SU-DHL-6 (cell line): ENCODE results near the gene SYT9.

Experiments used
- H2AFZ ChIP-seq: fragments of 200-600 bp; sonication (generic); 2 replicates; pipeline ENCODE4 v1.6.1; 2014; ENCODE audit warnings: low read depth, mild to moderate bottlenecking, moderate library complexity, mixed read lengths, antibody characterized with exemption, low read length; ENCODE audit not compliant: severe bottlenecking
- H3F3A ChIP-seq: fragments of 200-600 bp; shearing (Covaris generic); 2 replicates; pipeline ENCODE4 v1.6.0; 2016; ENCODE audit warnings: antibody characterized with exemption, mild to moderate bottlenecking; ENCODE audit not compliant: insufficient read depth
- H3K27ac ChIP-seq: fragments of 200-600 bp; sonication (generic); 2 replicates; pipeline ENCODE4 v1.5.1; 2016; ENCODE audit warnings: low read depth, mild to moderate bottlenecking, low read length, moderate library complexity, mixed read lengths
- H3K27me3 ChIP-seq: fragments of 200-600 bp; sonication (generic), shearing (Covaris generic); 2 replicates; pipeline ENCODE4 v1.6.0; 2014; ENCODE audit warnings: mild to moderate bottlenecking, low read length
- H3K36me3 ChIP-seq: fragments of 200-600 bp; sonication (generic); 2 replicates; pipeline ENCODE4 v1.6.1; 2014; ENCODE audit warnings: mild to moderate bottlenecking, low read length, mixed read lengths
- H3K4me2 ChIP-seq: fragments of 300-600, 200-600 bp; shearing (Covaris generic), sonication (generic); 2 replicates; pipeline ENCODE4 v1.6.0; 2014; ENCODE audit warnings: low read length, low read depth, mild to moderate bottlenecking; ENCODE audit not compliant: poor library complexity, severe bottlenecking
- H3K4me3 ChIP-seq: fragments of 200-600 bp; sonication (generic); 2 replicates; pipeline ENCODE4 v1.5.1; 2014; ENCODE audit warnings: antibody characterized with exemption, low read length, mild to moderate bottlenecking, mixed read lengths; ENCODE audit not compliant: insufficient read depth, poor library complexity, severe bottlenecking
- H3K79me2 ChIP-seq: fragments of 200-600 bp; sonication (generic); 2 replicates; pipeline ENCODE4 v1.6.1; 2014; ENCODE audit warnings: mild to moderate bottlenecking, low read length, moderate library complexity; ENCODE audit not compliant: insufficient read depth
- H3K9ac ChIP-seq: fragments of 200-600 bp; sonication (generic); 2 replicates; pipeline ENCODE4 v1.7.0; 2014; ENCODE audit warnings: mild to moderate bottlenecking, low read length
- H3K9me2 ChIP-seq: fragments of 200-600 bp; sonication (generic); replicated peaks from 2 replicates; pipeline ENCODE4 v1.6.1; 2014; ENCODE audit warnings: low read length; ENCODE audit not compliant: insufficient read depth
- H3K9me3 ChIP-seq: fragments of 200-600 bp; sonication (generic); 2 replicates; pipeline ENCODE4 v1.6.1; 2014; ENCODE audit warnings: low read length, mixed read lengths; ENCODE audit not compliant: insufficient read depth
- H4K20me1 ChIP-seq: fragments of 200-600 bp; sonication (generic); 2 replicates; pipeline ENCODE4 v1.6.1; 2014; ENCODE audit warnings: low read depth, mild to moderate bottlenecking, antibody characterized with exemption, low read length, moderate library complexity, mixed read lengths
- EZH2phosphoT487 ChIP-seq: fragments of 200-600 bp; sonication (generic), shearing (Covaris generic); conservative IDR thresholded peaks from 2 replicates; pipeline ENCODE4 v1.6.1; 2018; ENCODE audit warnings: mild to moderate bottlenecking, antibody characterized with exemption, low read length, moderate library complexity, mixed read lengths
- TF ChIP-seq, protein P1 (sequence below): fragments of 200-600 bp; sonication (generic); IDR thresholded peaks from one replicate; pipeline ENCODE4 v1.5.1; 2017; ENCODE audit warnings: antibody characterized with exemption, mild to moderate bottlenecking, low read length, moderate library complexity; ENCODE audit not compliant: insufficient read depth, poor library complexity, severe bottlenecking

SYT9 gene

DNA sequence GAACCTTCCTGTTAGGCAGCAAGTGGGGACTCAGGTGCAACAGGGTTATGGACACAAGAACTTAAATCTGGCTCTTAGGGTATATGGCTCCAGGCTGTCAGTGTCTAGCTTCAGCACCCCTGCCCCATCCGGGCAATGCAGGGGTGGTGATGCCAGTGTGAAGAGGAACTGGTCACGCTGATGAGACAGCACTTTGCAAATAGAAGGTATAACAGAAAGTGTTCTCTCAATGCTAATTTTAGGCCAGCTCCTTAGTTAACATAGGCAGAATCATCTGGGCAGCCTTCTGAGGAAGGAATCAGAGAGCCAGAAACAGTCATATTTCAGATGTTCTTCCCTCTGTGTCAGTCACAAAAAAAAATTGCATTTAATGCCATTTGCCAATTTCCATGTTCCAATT is 41.2 kb downstream of the SYT9 start:
- Histone ChIP-seq H2AFZ (no peak overlapping the region), H3K4me3 (no peak overlapping the region), H4K20me1 (no peaks in the 10 kb centered on the region), H3K27ac (no peak overlapping the region), H3K79me2 (no peaks in the 10 kb centered on the region), H3F3A (no peaks in the 10 kb centered on the region), H3K36me3 (no peaks in the 10 kb centered on the region), H3K9me2 (no peaks in the 10 kb centered on the region), H3K27me3 (no peaks in the 10 kb centered on the region), H3K9me3 (no peaks in the 10 kb centered on the region), H3K4me2 (no peak overlapping the region), H3K9ac (no peak overlapping the region)
- TF ChIP-seq, protein P1, sequence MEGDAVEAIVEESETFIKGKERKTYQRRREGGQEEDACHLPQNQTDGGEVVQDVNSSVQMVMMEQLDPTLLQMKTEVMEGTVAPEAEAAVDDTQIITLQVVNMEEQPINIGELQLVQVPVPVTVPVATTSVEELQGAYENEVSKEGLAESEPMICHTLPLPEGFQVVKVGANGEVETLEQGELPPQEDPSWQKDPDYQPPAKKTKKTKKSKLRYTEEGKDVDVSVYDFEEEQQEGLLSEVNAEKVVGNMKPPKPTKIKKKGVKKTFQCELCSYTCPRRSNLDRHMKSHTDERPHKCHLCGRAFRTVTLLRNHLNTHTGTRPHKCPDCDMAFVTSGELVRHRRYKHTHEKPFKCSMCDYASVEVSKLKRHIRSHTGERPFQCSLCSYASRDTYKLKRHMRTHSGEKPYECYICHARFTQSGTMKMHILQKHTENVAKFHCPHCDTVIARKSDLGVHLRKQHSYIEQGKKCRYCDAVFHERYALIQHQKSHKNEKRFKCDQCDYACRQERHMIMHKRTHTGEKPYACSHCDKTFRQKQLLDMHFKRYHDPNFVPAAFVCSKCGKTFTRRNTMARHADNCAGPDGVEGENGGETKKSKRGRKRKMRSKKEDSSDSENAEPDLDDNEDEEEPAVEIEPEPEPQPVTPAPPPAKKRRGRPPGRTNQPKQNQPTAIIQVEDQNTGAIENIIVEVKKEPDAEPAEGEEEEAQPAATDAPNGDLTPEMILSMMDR = no peak
- TF ChIP-seq EZH2phosphoT487 = no peak

DNA sequence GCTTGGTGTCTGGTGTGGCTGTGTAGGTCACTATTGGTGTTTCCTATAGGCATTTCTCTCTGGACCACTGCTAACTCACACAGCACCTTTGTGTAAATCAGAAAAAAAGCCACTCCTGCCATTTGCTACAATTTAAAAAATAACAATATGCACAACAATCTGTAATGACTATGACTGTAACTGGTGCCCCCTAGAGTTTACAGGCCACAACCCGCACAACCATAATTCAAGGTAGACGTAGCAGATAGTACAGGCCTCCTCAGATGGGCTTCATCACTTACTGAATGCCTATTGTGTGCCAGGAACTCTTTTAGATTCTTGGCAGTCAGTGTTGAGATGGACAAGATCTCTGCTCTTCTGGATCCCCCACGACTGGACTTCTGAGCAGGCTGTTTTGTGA is 47.7 kb downstream of the SYT9 start:
- TF ChIP-seq, protein P1 = no peak
- no peak for TF ChIP-seq EZH2phosphoT487
- Histone ChIP-seq H3K9ac (no peak overlapping the region), H3K36me3 (no peaks in the 10 kb centered on the region), H3K9me3 (no peaks in the 10 kb centered on the region), H4K20me1 (no peaks in the 10 kb centered on the region), H3K27me3 (no peaks in the 10 kb centered on the region), H3K79me2 (no peaks in the 10 kb centered on the region), H3K4me2 (no peak overlapping the region), H3F3A (no peaks in the 10 kb centered on the region), H3K27ac (no peak overlapping the region), H2AFZ (no peak overlapping the region), H3K4me3 (no peak overlapping the region), H3K9me2 (no peaks in the 10 kb centered on the region; the same call in 1 of the 2 replicates)

DNA sequence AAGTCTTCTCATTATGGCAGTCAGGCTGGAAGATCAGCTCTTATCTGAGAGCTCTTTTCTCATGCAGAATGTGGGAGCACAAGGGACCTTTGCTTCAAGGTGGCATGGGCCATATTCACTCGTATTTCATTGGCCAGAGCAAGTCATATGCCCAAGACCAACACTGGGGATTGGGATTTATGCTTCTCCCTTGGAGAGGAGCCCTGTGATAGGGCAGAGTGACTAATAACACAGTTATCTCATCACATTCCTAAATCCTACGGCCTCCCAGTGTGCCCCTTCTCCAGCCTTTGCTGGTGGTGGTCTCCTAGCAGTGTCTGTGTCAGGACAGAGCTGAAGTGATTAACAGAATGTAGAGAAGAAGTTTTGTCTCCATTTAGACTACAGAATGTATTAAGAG is 48.6 kb downstream of the SYT9 start:
- no peak overlapping the region for H2AFZ ChIP-seq
- no peak overlapping the region for H3K4me2 ChIP-seq
- no peaks in the 10 kb centered on the region for H4K20me1 ChIP-seq
- H3K79me2 ChIP-seq = no peaks in the 10 kb centered on the region
- no peak overlapping the region for H3K27ac ChIP-seq
- no peaks in the 10 kb centered on the region for H3K36me3 ChIP-seq
- no peak overlapping the region for H3K4me3 ChIP-seq
- no peaks in the 10 kb centered on the region for H3K27me3 ChIP-seq
- no peaks in the 10 kb centered on the region for H3K9me3 ChIP-seq
- H3K9me2 ChIP-seq = no peaks in the 10 kb centered on the region; the same call in 1 of the 2 replicates
- no peak overlapping the region for H3K9ac ChIP-seq
- H3F3A ChIP-seq = no peaks in the 10 kb centered on the region
- TF ChIP-seq, protein P1 = no peak
- TF ChIP-seq EZH2phosphoT487 = no peak
